Measurements from ENCODE around the gene LRRC8C. TPM values are rescaled to one million over a fixed set of nuclear protein-coding genes. Genes with fewer than 3 reads are reported as not detected.

The LRRC8C gene
- total and polyA plus RNA-seq, 2 of the 8 experiments (the other 6 are each of a cell fraction or from before 2014, with no cell fraction given), result 1.1 to 2.1 TPM

- Histone ChIP-seq H3K9ac (replicated peaks in 1 of 4; ENCODE audit: extremely low read depth in 1 of 4, low read depth in 3 of 4, low read length in 3 of 4) (peak overlapping the region in 2 of 4 experiments; percentile 1 to 29; a peak in 4 of 7 replicates), H3K79me1 (ENCODE audit: low read depth, low read length) (no peaks in the 10 kb centered on the region), H2AFZ (ENCODE audit: low read length) (peak overlapping the region; percentile 79), H3K9me3 (ENCODE audit: insufficient read depth in 2 of 2, low read depth in 1 of 2, low read length in 1 of 2) (no peaks in the 10 kb centered on the region), H3K4me1 (replicated peaks in 1 of 4; ENCODE audit: control insufficient read depth in 3 of 4, insufficient read depth in 4 of 4, low read length in 3 of 4) (peaks cover 0 to 10% (median 7%) of the 10 kb centered on the region in 4 experiments; a peak in 5 of 7 replicates), H2AK5ac (ENCODE audit: low read depth, low read length) (no peak overlapping the region), H3K27ac (ENCODE audit: low read depth, low read length) (no peak overlapping the region), H3K56ac (replicated peaks; ENCODE audit: insufficient read length, low read depth, low read length) (peak overlapping the region; percentile 32), H3K14ac (ENCODE audit: insufficient read length) (no peak overlapping the region), H3K4ac (replicated peaks; ENCODE audit: insufficient read length, low read depth, low read length) (no peak overlapping the region), H2BK20ac (ENCODE audit: low read length) (no peak overlapping the region), H4K5ac (ENCODE audit: insufficient read length, low read depth, low read length) (no peak overlapping the region), H3K23me2 (ENCODE audit: low read depth, low read length) (peaks cover 18% of the 10 kb centered on the region), H4K91ac (replicated peaks; ENCODE audit: insufficient read length, low read length) (no peak overlapping the region), H3K27me3 (replicated peaks in 1 of 4; ENCODE audit: control insufficient read depth in 3 of 4, extremely low read depth in 1 of 4, insufficient read depth in 3 of 4, low read length in 3 of 4) (peaks cover 0 to 23% (median 18%) of the 10 kb centered on the region in 4 experiments; a peak in 5 of 7 replicates), H3K4me3 (ENCODE audit: extremely low read depth in 1 of 4, insufficient read depth in 2 of 4, low read depth in 3 of 4, low read length in 4 of 4) (peak overlapping the region; percentile 57 to 74 (median 72)), H2BK5ac (ENCODE audit: low read depth, low read length) (no peak overlapping the region), H3K36me3 (ENCODE audit: control insufficient read depth in 2 of 4, insufficient read depth in 4 of 4, low read length in 3 of 4) (no peaks in the 10 kb centered on the region), H3K79me2 (ENCODE audit: control insufficient read depth in 1 of 2, insufficient read depth in 2 of 2, low read length in 2 of 2) (no peaks in the 10 kb centered on the region), H3K4me2 (ENCODE audit: insufficient read depth in 1 of 2, low read depth in 2 of 2, low read length in 2 of 2) (peak overlapping the region; percentile 85 to 88), H3K18ac (ENCODE audit: extremely low read depth, low read length) (no peak overlapping the region), H2BK15ac (ENCODE audit: low read length) (no peak overlapping the region; the same call in 1 of the 2 replicates), H2BK120ac (replicated peaks; ENCODE audit: low read depth, low read length) (no peak overlapping the region), H4K20me1 (replicated peaks in 1 of 2; ENCODE audit: control insufficient read depth in 1 of 2, insufficient read depth in 2 of 2, low read length in 2 of 2) (no peaks in the 10 kb centered on the region), H2BK12ac (ENCODE audit: low read depth, low read length) (no peak overlapping the region), H3K23ac (ENCODE audit: insufficient read length) (no peak overlapping the region), H4K8ac (ENCODE audit: extremely low read depth, insufficient read depth, low read length) (no peak overlapping the region; the same call in 1 of the 2 replicates)
- 30% methylated on average over 18 of the region's 19 CpGs; no CpG with 5 or more reads in 1 of the 2 experiments for WGBS, 2 experiments (ENCODE audit: extremely low coverage in 1 of 2, insufficient coverage in 1 of 2, insufficient read length in 1 of 2, insufficient replicate concordance in 2 of 2, low coverage in 1 of 2, low lambda C conversion rate in 2 of 2, missing lambda C conversion rate in 1 of 2)
- ChIA-PET POLR2A (ENCODE audit: partially characterized antibody) (interaction anchor here (0.6 to 1.9 kb wide), 3 partner anchors 12 to 131 kb away, joined by 3 to 4 read pairs (median 4); no protein-coding TSS in a partner anchor), CTCF (ENCODE audit: partially characterized antibody) (interaction anchor here (0.7 to 9.7 kb wide), 9 partner anchors 9 to 131 kb away, joined by 3 to 101 read pairs (median 4); no protein-coding TSS in a partner anchor)
- FAIRE-seq (peak; percentile 71), DNase-seq (ENCODE audit: low read depth in 1 of 2, low spot score in 2 of 2) (peak in 1 of 2 experiments; percentile 66)
- TF ChIP-seq GTF2F1 (IDR thresholded peaks at IDR 0.05; ENCODE audit: borderline replicate concordance, low read depth, low read length) (no peak), KDM1A (IDR thresholded peaks at IDR 0.05; ENCODE audit: borderline replicate concordance, low read length) (no peak), BACH1 (IDR thresholded peaks at IDR 0.05; ENCODE audit: low read length) (no peak), TEAD4 (IDR thresholded peaks at IDR 0.05; ENCODE audit: low read depth, low read length) (peak; percentile 74), SRF (IDR thresholded peaks at IDR 0.05; ENCODE audit: low read depth, low read length) (no peak), EP300 (IDR thresholded peaks at IDR 0.05; ENCODE audit: borderline replicate concordance in 1 of 2, low read depth in 2 of 2, low read length in 2 of 2) (no peak), JUN (IDR thresholded peaks at IDR 0.05; ENCODE audit: low read depth, low read length) (no peak), SP1 (IDR thresholded peaks at IDR 0.05; ENCODE audit: low read depth, low read length) (no peak), SAP30 (IDR thresholded peaks at IDR 0.05; ENCODE audit: insufficient read depth, insufficient replicate concordance, low read length) (no peak), HDAC2 (IDR thresholded peaks at IDR 0.05; ENCODE audit: borderline replicate concordance in 1 of 2, low read depth in 2 of 2, low read length in 2 of 2) (peak in 1 of 2 experiments; percentile 38; a peak in 1 of 4 replicates), RXRA (IDR thresholded peaks at IDR 0.05; ENCODE audit: insufficient read depth, low read depth, low read length) (no peak)
These were observed 884 bp upstream of the LRRC8C start for GRCh38 chr1:89631816-89632656.

All from H1 (cell line).